Neural progenitor cell (in vitro differentiated cells): ENCODE measurements around the gene RIMOC1. TPM values are rescaled to one million over a fixed set of nuclear protein-coding genes. Genes with fewer than 3 reads are reported as not detected.

Source experiments
- DNase-seq: peaks from one replicate; pipeline ENCODE4 v3.0.0-alpha.2; 2016; ENCODE audit warnings: low spot score
- H2AFZ ChIP-seq: fragments of 200-600 bp; sonication (generic); replicated peaks from 2 replicates; pipeline ENCODE4 v1.6.1; 2016; ENCODE audit warnings: antibody characterized with exemption
- H3F3A ChIP-seq: fragments of 200-600 bp; sonication (generic); 2 replicates; pipeline ENCODE4 v1.6.1; 2016; ENCODE audit warnings: antibody characterized with exemption, low read depth
- H3K27ac ChIP-seq: fragments of 200-600 bp; sonication (generic); 2 replicates; pipeline ENCODE4 v1.5.1; 2016; ENCODE audit warnings: mild to moderate bottlenecking
- H3K27me3 ChIP-seq: fragments of 200-600 bp; sonication (generic); 2 replicates; pipeline ENCODE4 v1.6.1; 2016; ENCODE audit warnings: mild to moderate bottlenecking, moderate library complexity
- H3K36me3 ChIP-seq: fragments of 200-600 bp; sonication (generic); 2 replicates; pipeline ENCODE4 v1.5.1; 2016
- H3K4me1 ChIP-seq: fragments of 200-600 bp; sonication (generic); 2 replicates; pipeline ENCODE4 v1.6.1; 2016; ENCODE audit warnings: mixed run types
- H3K4me2 ChIP-seq: fragments of 200-600 bp; sonication (generic); 2 replicates; pipeline ENCODE4 v1.6.1; 2016
- H3K4me3 ChIP-seq: fragments of 200-600 bp; sonication (generic); 2 replicates; pipeline ENCODE4 v1.5.1; 2016
- H3K79me2 ChIP-seq: fragments of 200-600 bp; sonication (generic); 2 replicates; pipeline ENCODE4 v1.6.1; 2016; ENCODE audit warnings: low read depth
- H3K9ac ChIP-seq: fragments of 200-600 bp; sonication (generic); 2 replicates; pipeline ENCODE4 v1.6.1; 2016
- H3K9me3 ChIP-seq: fragments of 200-600 bp; sonication (generic); 2 replicates; pipeline ENCODE4 v1.5.1; 2016; ENCODE audit warnings: low read depth
- H4K20me1 ChIP-seq: fragments of 200-600 bp; sonication (generic); 2 replicates; pipeline ENCODE4 v1.6.1; 2016; ENCODE audit warnings: low read depth
- H3K27ac Mint-ChIP-seq: 3 replicates; pipeline ENCODE4 v1.8.0; 2021; ENCODE audit warnings: mixed read lengths
- H3K27me3 Mint-ChIP-seq: 2 replicates; pipeline ENCODE4 v1.8.0; 2022; ENCODE audit warnings: low read depth, mild to moderate bottlenecking, inconsistent platforms, moderate library complexity, mixed read lengths; ENCODE audit not compliant: insufficient read depth
- H3K36me3 Mint-ChIP-seq: 3 replicates; pipeline ENCODE4 v1.8.0; 2021; ENCODE audit warnings: mixed read lengths
- H3K4me1 Mint-ChIP-seq: 3 replicates; pipeline ENCODE4 v1.8.0; 2021; ENCODE audit warnings: mixed read lengths
- H3K4me3 Mint-ChIP-seq: 3 replicates; pipeline ENCODE4 v1.8.0; 2021; ENCODE audit warnings: mild to moderate bottlenecking, moderate library complexity, mixed read lengths
- H3K9me3 Mint-ChIP-seq: 3 replicates; pipeline ENCODE4 v1.8.0; 2020; ENCODE audit warnings: mixed read lengths
- CTCF ChIP-seq: fragments of 200-600 bp; sonication (generic); IDR thresholded peaks from 2 replicates; pipeline ENCODE4 v1.5.1; 2017; ENCODE audit warnings: antibody characterized with exemption, mild to moderate bottlenecking
- EZH2 ChIP-seq: fragments of 200-600 bp; sonication (generic); IDR thresholded peaks from 2 replicates; pipeline ENCODE4 v1.6.1; 2017; ENCODE audit warnings: antibody characterized with exemption, mild to moderate bottlenecking, moderate library complexity
- EZH2phosphoT487 ChIP-seq: fragments of 200-600 bp; sonication (generic); IDR thresholded peaks from 2 replicates; pipeline ENCODE4 v1.6.1; 2017; ENCODE audit warnings: antibody characterized with exemption
- total RNA-seq: library from RNA; depleted of rRNA; stranded (reverse); fragments of >200 nt; gene quantifications from 2 replicates; pipeline ENCODE4 v1.2.3, GENCODE V29; 2015; ENCODE audit warnings: low replicate concordance

Gene RIMOC1
- total RNA-seq, 1 donor from 2014 or later, result 32.7 TPM

GRCh38 chr5:41883243-41883642, 20.9 kb upstream of the RIMOC1 start:
- Mint-ChIP-seq H3K27me3 (peaks cover 2% of the 10 kb centered on the region), H3K4me3 (no peak overlapping the region), H3K4me1 (no peaks in the 10 kb centered on the region), H3K27ac (no peak overlapping the region), H3K9me3 (no peaks in the 10 kb centered on the region), H3K36me3 (no peaks in the 10 kb centered on the region)
- no peaks in the 10 kb centered on the region for H3K36me3 ChIP-seq
- no peak overlapping the region for H3K9ac ChIP-seq
- H3K9me3 ChIP-seq, result peaks cover 10% of the 10 kb centered on the region
- H4K20me1 ChIP-seq, result no peaks in the 10 kb centered on the region
- no peaks in the 10 kb centered on the region for H3F3A ChIP-seq
- H2AFZ ChIP-seq, result no peak overlapping the region
- no peak overlapping the region for H3K4me2 ChIP-seq
- TF ChIP-seq EZH2 (no peak), CTCF (no peak), EZH2phosphoT487 (no peak)
- H3K4me3 ChIP-seq, result no peak overlapping the region
- no peaks in the 10 kb centered on the region for H3K27me3 ChIP-seq
- H3K79me2 ChIP-seq, result no peaks in the 10 kb centered on the region
- H3K27ac ChIP-seq, result no peak overlapping the region
- H3K4me1 ChIP-seq, result no peaks in the 10 kb centered on the region
- DNase-seq, result no peak

DNA sequence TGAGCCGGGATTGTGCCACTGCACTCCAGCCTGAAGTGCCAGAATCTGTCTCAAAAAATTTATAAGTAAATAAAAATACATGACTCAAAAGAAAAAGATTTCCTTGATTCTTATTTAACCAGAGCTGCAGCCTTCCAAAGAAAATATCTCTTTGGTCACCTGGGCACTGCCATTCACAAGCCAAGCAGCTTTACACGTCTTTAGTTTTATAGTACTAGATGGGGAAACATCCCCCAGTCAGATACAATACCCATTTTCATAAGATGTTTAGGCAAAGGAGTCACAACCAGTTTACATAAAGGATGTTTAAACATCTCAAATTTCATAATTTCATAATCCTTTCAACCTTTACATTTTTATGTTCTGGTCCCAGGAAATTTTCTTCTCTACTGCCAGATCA, 20.2 kb upstream of the RIMOC1 start:
- Histone ChIP-seq H3K36me3 (no peaks in the 10 kb centered on the region), H4K20me1 (no peaks in the 10 kb centered on the region), H3K9me3 (peaks cover 10% of the 10 kb centered on the region), H3K4me1 (no peaks in the 10 kb centered on the region), H3K79me2 (no peaks in the 10 kb centered on the region), H3K4me3 (no peak overlapping the region), H2AFZ (no peak overlapping the region), H3K9ac (no peak overlapping the region), H3K27me3 (no peaks in the 10 kb centered on the region), H3K4me2 (no peak overlapping the region), H3F3A (no peaks in the 10 kb centered on the region), H3K27ac (no peak overlapping the region)
- Mint-ChIP-seq H3K4me1 (no peaks in the 10 kb centered on the region), H3K27me3 (peaks cover 2% of the 10 kb centered on the region), H3K9me3 (no peaks in the 10 kb centered on the region), H3K27ac (no peak overlapping the region), H3K4me3 (no peak overlapping the region), H3K36me3 (no peaks in the 10 kb centered on the region)
- no peak for TF ChIP-seq CTCF
- no peak for TF ChIP-seq EZH2phosphoT487
- no peak for TF ChIP-seq EZH2
- no peak for DNase-seq

DNA sequence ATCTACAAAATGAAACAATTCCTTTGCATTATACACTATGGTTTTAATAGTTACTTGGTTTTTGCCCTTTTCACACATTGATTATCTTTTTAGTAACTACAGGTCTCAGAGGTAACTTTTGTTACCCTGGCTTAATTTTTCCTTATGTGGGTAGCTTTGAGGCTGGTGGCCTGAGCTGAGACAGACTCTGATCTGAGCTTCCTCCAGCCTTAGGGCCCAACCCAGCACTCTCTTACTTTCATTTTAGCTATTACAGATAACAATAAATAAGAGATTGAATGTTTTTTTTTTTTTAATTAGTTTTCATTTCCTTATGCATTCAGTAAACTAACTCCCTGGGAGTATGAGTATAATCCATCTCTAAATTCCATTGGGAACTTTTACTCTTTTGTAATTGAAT, 18.9 kb upstream of the RIMOC1 start:
- Histone ChIP-seq H3K27me3 (no peaks in the 10 kb centered on the region), H3K4me3 (no peak overlapping the region), H3K4me2 (no peak overlapping the region), H4K20me1 (no peaks in the 10 kb centered on the region), H3K9me3 (peaks cover 10% of the 10 kb centered on the region), H3K4me1 (no peaks in the 10 kb centered on the region), H3F3A (no peaks in the 10 kb centered on the region), H3K36me3 (no peaks in the 10 kb centered on the region), H3K79me2 (no peaks in the 10 kb centered on the region), H3K27ac (no peak overlapping the region), H2AFZ (no peak overlapping the region), H3K9ac (no peak overlapping the region)
- H3K4me1 Mint-ChIP-seq, result no peaks in the 10 kb centered on the region
- no peaks in the 10 kb centered on the region for H3K36me3 Mint-ChIP-seq
- TF ChIP-seq CTCF (no peak), EZH2 (no peak), EZH2phosphoT487 (no peak)
- H3K27ac Mint-ChIP-seq, result no peak overlapping the region
- no peak overlapping the region for H3K4me3 Mint-ChIP-seq
- DNase-seq, result no peak
- peaks cover 2% of the 10 kb centered on the region for H3K27me3 Mint-ChIP-seq
- no peaks in the 10 kb centered on the region for H3K9me3 Mint-ChIP-seq
